GF-D8 (cell line): Measurements from ENCODE around the gene PPFIA2.

ENCODE experiments used
- DNase-seq: peaks from one replicate; lab custom pipeline; 2025; lab: John Stamatoyannopoulos, UW

The PPFIA2 gene

GRCh38 chr12:81759190-81760051, at the start of gene PPFIA2:
Gene PPFIA2, minus strand, starts transcription at chr12:81759350.
- no peak for DNase-seq

GRCh38 chr12:81800298-81801148, 41.4 kb upstream of the PPFIA2 start:
- no peak for DNase-seq

GRCh38 chr12:81798294-81798693, 39.1 kb upstream of the PPFIA2 start:
- no peak for DNase-seq

- no peak for DNase-seq
Measured at GRCh38 chr12:81797100-81797499, 38.0 kb upstream of the PPFIA2 start.

GRCh38 chr12:81792666-81793065, 33.5 kb upstream of the PPFIA2 start:
- no peak for DNase-seq

- no peak for DNase-seq
Measured at GRCh38 chr12:81779216-81779615, 20.1 kb upstream of the PPFIA2 start.

- DNase-seq = no peak
Measured at GRCh38 chr12:81778719-81779118, 19.6 kb upstream of the PPFIA2 start.

GRCh38 chr12:81758421-81759189, 545 bp downstream of the PPFIA2 start:
- no peak for DNase-seq

- DNase-seq = no peak
Measured at GRCh38 chr12:81757731-81758365, 1.3 kb downstream of the PPFIA2 start.

GRCh38 chr12:81729781-81730180, 29.4 kb downstream of the PPFIA2 start:
- DNase-seq = no peak

GRCh38 chr12:81727391-81727790, 31.8 kb downstream of the PPFIA2 start:
- DNase-seq = no peak

GRCh38 chr12:81726634-81727033, 32.5 kb downstream of the PPFIA2 start:
- no peak for DNase-seq

GRCh38 chr12:81723361-81723760, 35.8 kb downstream of the PPFIA2 start:
- no peak for DNase-seq

GRCh38 chr12:81722004-81722403, 37.1 kb downstream of the PPFIA2 start:
- DNase-seq = no peak

- no peak for DNase-seq
Measured at GRCh38 chr12:81718616-81719015, 40.5 kb downstream of the PPFIA2 start.

- no peak for DNase-seq
Measured at GRCh38 chr12:81712536-81712935, 46.6 kb downstream of the PPFIA2 start.

GRCh38 chr12:81705586-81705985, 53.6 kb downstream of the PPFIA2 start:
- no peak for DNase-seq

GRCh38 chr12:81699551-81699950, 59.6 kb downstream of the PPFIA2 start:
- no peak for DNase-seq

- DNase-seq = no peak
Measured at GRCh38 chr12:81692008-81692407, 67.1 kb downstream of the PPFIA2 start.

- no peak for DNase-seq
Measured at GRCh38 chr12:81683881-81684280, 75.3 kb downstream of the PPFIA2 start.

- no peak for DNase-seq
Measured at GRCh38 chr12:81679614-81680013, 79.5 kb downstream of the PPFIA2 start.

GRCh38 chr12:81670759-81671158, 88.4 kb downstream of the PPFIA2 start:
- no peak for DNase-seq
